Anterior cingulate cortex (tissue), 58 donors: Measurements from ENCODE around the gene MBD6.
"Not testable (repeated sequence)": the region's sequence is repeated elsewhere in the genome, so short reads cannot be mapped to it uniquely, and the experiment has no call there.

Experiments used
- DNase-seq, 58 donors: peaks; one replicate each; lab custom pipeline; 2025; lab: John Stamatoyannopoulos, UW

MBD6 gene

GRCh38 chr12:57513677-57514076, 8.9 kb upstream of the MBD6 start:
- not testable (repeated sequence) for DNase-seq

DNA sequence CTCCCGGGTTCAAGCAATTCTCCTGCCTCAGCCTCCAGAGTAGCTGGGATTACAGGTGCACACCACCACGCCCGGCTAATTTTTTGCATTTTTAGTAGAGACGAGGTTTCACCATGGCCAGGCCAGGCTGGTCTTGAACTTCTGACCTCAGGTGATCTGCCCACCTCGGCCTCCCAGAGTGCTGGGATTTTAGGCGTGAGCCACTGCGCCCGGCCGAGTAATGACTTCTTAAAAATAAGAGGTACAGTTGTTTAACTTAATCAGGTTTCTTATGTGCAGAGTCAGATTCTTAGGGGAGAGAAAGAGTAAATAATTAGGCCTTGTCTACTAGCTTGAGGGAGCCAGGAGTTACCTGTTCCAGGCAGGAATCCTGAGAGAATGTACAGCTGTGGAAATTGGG, 8.4 kb upstream of the MBD6 start:
- not testable (repeated sequence) for DNase-seq

- no peak for DNase-seq
Measured at GRCh38 chr12:57514720-57515407, 7.8 kb upstream of the MBD6 start.

- DNase-seq, result no peak
Measured at GRCh38 chr12:57515408-57515933, 7.2 kb upstream of the MBD6 start.

DNA sequence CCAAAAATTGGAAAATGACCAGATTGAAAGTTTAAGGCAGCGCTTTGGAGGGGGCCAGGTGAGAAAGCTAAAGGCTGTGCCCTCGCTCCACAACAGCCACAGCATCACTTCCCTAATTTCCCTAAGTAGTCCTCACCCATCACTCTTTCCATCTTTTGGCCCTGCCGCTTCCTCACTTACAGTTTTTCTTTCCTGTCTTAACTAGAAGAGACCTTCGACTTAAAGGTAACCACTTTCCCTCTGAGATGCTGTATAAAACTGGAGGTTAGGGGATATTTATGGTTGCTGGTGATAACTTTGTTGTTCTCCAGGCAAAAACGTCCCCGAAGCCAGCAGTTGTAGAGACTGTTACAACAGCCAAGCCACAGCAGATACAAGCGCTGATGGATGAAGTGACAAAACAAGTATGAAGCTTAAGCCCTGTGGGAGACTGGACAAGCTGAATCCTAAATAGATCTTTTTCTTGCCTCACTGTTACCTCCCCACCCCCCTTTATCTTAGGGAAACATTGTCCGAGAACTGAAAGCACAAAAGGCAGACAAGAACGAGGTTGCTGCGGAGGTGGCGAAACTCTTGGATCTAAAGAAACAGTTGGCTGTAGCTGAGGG, 6.6 kb upstream of the MBD6 start:
- DNase-seq, result no peak

- DNase-seq, result no peak
Measured at GRCh38 chr12:57516617-57517153, 5.9 kb upstream of the MBD6 start.

GRCh38 chr12:57517187-57517586, 5.4 kb upstream of the MBD6 start:
- DNase-seq, result peak in 1 of 58 donors; percentile 28

- not testable (repeated sequence) for DNase-seq
Measured at GRCh38 chr12:57517718-57518117, 4.9 kb upstream of the MBD6 start.

DNA sequence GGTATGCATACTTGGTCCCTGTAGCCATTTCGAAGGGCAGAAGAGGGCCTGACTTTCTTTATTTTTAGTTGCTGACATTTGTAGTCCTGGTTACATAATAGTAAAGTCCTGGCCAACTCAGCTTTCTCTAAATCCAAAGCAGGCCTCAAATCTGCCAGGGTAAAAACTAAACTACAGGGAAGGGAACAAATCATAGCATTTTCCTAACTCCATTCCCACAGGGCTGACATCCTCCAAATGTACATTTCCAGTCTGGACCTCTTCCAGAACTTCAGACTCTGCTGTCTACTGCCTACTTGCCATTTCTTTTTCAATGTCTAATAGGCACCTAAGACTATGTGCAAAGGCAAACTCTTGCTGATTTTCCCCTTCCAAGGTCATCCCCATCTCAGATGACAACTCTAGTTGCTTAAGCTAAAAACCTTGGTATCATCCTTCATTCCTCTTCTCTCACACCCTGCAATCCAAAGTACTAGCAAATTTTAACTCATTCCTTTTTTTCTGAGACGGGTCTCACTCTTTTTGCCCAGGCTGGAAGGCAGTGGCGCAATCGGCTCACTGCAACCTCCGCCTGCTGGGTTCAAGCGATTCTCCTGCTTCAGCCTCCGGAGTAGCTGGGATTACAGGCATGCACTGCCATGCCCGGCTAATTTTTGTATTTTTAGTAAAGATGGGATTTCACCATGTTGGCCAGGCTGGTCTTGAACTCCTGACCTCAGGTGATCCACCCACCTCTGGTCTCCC, 4.3 kb upstream of the MBD6 start:
- DNase-seq, result no peak

- peak in 3 of 58 donors; percentile 3 to 40 (median 9) for DNase-seq
Measured at GRCh38 chr12:57518920-57519795, 3.5 kb upstream of the MBD6 start.

GRCh38 chr12:57519796-57520052, 2.9 kb upstream of the MBD6 start:
- DNase-seq, result peak in 9 of 58 donors; percentile 13 to 54 (median 35)

DNA sequence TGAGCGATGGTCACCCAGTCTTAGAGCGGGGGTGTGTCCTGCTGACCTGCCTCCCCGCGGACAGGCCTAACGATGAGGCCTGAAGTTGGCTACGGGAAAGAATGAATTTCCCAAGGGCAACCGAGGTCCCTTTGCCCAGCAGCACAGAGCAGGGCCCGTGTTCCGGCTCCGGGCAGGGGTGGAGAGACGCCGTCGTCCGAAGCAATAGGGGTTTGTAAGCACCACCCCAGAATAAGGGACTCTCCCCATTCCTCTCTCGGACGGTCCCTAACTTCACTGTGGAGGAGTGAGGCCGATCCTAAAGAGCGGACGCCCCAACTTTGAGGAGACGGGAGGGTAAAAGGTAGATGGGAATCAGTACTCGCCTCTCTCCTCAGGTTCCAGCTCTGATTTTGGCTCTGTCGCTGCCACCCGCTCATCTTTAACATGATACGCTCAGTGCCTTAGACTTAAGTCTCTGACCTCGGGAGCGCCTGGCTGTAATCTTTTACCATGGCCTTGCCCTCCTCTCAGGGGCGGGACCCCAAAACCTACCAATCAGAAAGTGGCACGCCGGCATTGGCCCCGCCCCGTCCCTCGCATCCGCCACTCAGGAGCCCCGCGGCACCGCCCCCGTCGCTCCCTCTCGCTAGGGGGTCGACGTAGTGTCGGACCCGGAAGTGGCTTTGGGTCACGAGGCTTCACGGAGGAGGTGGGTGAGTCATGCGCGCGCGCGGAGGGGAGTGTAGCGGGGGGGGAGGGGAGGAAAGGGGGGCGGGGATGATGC, 2.4 kb upstream of the MBD6 start, which contains the start of gene DDIT3:
Gene DDIT3, minus strand, starts transcription at position 462 of the 766 bp plus-strand sequence. CDS start 3,108 bp downstream, outside the sequence.
- DNase-seq, result peak; percentile 93 to 100 (median 98)

DNA sequence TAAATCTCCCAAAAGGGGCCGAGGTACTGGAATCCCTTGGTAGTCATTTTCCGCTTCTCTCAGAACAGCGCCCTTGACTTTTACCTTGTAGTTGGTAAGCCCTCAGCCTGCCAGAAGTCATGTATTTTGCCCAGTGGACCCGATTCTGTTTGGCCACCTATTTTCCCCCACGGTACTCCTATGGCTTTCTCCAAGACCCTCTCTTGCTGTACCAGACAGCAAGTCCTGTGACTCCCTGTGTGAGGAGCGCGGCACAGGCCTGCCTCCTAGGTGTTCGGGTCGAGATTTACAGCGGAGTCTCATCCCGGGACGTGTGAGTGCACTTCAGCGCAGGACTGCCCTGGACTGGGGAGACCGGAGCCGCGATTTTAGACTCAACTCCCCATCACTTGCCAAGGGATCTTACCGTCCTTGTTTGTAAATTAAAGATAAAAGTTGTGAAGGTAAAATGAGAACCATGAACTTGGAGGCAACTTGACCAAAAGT, 1.1 kb upstream of the MBD6 start:
- peak in 40 of 58 donors; percentile 2 to 73 (median 36) for DNase-seq

DNA sequence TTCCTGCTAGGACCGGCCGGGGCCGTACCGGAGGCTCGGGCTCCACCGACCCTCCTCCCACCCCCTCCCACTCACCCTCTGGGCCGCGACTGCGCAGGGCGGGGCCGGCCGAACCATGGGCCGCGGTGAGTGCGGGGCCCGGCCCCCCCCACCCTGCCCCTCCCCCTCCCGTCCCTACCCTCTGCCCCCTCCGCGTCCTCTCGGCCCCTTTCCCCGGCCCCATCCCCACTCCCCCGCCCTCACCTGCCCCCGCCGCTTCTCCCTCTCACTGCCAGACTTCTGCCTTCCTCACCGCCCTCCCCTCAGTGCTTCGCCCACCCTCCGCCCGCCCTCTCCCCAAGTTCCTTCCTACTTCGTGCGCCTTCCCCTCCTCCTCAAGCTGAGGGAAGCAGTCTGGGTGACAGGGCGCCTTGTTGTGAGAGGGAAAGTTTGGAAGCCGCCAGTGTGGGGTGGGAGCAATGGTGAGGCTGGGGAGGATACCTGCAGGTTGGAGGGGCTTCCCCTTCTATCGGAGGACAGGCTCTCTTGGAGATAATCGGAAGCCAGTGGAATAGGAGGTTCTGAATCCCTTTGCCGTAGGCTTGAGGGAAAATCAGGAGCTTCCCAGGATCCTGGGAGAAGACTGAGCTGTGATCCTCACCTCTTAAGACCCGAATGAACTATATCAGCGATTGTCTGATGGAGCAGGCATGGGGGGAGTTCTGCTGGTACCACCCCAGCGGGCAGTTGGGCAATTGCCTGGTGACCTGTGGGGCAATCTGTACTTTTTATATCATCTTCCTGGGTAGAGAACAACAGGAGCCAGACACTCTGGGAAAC, 472 bp downstream of the MBD6 start:
- peak in 37 of 58 donors; percentile 23 to 75 (median 56) for DNase-seq

GRCh38 chr12:57523706-57524614, 1.3 kb downstream of the MBD6 start:
- DNase-seq, result no peak

- DNase-seq, result no peak
Measured at GRCh38 chr12:57524814-57525614, 2.4 kb downstream of the MBD6 start.
